ENCODE data around the gene ZNF536.

Gene ZNF536

GRCh38 chr19:30570194-30570593 lies 198.0 kb downstream of the ZNF536 start:
- no peak for DNase-seq

DNA sequence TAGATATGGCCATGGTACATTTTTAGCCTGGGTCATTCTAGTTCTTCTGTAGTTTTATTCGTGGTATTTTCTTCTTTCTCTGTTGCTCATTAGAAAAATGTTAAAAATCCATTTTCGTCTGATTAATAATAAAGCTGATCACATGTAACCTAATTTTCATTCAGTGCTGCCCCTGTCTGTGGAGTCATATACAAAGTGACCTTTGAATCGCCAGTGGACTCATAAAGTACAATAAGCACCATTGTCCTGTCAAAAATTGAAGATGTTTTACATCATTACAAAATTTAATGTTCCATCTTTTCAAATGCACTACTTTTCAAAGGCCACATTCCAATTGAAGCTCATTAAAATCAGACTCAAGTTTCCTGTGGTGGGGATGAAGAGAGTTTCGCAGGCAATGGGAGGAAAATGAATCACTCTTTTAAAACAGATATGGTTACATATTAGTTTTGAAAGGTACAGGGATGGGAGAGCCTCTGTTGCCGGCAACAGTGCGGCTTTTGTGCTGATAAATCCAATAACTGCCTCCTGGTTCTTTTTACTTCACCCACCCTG lies 205.4 kb downstream of the ZNF536 start:
- no peak for DNase-seq

DNA sequence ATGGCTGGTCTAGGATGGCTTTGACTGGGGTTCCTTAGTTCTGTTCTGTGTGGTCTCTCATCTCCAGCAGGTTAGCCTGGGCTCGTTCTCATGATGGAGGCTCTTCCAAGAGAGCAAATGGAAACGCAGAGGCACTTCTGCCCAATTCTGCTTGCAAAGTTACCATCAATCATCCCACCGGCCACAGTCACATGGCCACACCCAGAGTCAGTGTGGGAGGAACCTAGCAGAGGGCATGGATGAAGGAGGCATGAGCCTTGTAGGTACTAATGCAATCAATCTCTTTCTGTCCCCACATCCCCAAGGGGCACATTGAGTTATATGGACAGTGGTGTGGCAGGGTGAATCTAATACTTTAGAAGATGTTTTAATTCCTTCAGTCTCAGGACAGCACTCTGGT lies 207.2 kb downstream of the ZNF536 start:
- no peak for DNase-seq

DNA sequence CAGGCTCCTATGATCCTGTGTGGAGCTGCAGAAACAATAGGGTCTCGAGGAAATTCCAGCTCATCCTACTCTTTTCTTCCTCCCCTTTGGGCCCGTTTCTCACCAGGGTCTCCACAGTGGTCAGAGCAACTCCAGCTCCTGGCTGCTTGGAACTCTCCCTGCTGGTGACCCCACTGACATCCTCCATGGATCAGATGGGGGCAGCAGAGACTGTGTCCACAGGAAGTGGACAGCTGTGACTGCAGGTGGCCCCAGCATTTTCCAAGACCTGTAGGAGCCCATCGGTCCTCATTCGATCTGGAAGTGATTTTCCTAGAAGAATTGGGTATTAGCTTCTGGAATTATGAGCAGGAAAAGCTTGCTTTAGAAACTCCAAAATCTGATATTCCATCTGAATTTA lies 208.5 kb downstream of the ZNF536 start:
- DNase-seq = no peak

GRCh38 chr19:30584090-30584489 lies 211.9 kb downstream of the ZNF536 start:
- DNase-seq = no peak

GRCh38 chr19:30587869-30588268 lies 215.7 kb downstream of the ZNF536 start:
- no peak for DNase-seq

GRCh38 chr19:30590596-30591229 lies 218.5 kb downstream of the ZNF536 start:
- no peak for DNase-seq

DNA sequence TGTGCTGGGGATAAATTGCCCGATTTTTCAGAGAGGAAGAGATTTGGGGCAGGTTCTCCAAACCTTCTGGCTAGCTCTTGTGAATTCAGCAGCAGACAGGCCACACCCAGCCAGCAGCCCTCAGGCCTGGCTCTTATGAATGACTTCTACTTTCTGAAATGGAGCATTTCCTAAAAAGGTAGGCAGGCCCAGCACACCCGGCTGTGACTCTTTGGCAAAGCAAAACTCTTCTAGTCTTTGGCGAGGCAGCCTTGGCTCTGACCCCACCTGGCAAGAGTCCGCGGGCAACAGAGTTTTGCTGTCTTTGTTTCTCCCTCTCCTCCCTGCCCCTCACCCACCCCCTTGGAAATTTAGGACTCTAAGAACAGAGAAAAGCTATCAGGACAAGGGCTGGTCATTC lies 221.2 kb downstream of the ZNF536 start:
- DNase-seq = no peak

GRCh38 chr19:30593975-30594745 lies 222.0 kb downstream of the ZNF536 start:
- no peak for DNase-seq

DNA sequence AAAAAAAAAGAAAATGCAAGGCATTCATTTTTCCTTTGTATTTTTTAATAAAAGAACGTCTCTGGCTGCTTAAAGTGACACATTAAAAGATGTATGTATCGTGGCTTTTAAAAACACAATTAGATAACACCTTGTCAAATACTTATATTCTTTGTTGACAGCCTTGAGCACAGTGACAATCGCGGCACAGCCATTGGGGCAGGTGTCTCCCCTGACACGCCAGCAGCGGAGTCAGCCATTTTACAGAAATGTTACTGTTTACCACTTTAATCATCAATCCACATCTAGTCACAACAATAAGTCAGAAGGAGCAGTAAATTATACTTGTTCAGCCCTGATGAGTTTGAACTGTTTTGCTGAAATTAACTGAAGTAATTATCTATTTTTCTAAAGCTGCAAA lies 224.1 kb downstream of the ZNF536 start:
- no peak for DNase-seq

DNA sequence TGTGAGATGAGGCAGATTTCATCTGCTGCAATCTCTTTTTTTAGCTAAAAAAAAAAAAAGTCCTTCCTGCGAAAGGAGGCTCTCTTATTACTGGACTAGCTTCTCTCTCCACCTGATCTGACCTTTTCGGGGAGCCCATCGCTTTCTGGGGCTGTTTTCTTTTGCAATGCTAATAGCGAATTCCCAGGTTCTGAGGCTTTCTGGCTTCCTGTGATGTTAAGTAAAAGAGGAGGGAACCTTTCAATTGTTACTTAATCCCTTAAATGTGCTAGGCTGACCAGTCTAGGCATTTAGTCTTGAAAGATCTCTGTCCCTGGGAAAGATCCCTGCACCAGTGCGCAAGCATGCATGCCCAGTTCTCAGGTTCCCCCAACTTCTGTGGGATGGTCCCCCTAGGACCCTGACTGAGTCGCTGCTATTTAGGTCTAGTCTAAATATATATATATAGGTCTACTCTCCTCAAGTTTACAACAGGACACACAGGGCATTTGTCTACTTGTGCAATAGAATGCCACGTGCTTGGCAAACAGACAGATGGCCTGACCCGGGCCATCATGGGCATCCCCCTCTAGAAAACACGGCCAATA lies 224.7 kb downstream of the ZNF536 start:
- no peak for DNase-seq

DNA sequence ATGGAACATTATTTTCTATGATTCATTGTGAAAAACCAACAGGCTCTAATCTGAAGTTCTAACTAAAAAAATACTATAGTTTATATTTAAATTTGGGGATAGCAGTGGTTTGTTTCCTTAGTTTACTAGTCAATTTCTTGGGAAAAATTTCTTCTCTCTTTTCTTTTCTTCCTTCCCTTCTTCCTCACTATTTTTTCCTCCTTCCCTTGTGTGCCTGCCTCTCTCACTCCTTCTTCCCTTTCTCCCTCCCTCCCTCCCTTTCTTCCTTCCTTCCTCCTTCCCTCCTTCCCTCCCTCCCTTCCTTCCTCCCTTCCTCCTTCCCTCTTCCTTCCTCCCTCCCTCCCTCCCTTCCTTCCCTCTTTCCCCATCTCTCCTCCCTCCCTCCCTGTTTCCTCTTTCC lies 226.5 kb downstream of the ZNF536 start:
- no peak for DNase-seq

DNA sequence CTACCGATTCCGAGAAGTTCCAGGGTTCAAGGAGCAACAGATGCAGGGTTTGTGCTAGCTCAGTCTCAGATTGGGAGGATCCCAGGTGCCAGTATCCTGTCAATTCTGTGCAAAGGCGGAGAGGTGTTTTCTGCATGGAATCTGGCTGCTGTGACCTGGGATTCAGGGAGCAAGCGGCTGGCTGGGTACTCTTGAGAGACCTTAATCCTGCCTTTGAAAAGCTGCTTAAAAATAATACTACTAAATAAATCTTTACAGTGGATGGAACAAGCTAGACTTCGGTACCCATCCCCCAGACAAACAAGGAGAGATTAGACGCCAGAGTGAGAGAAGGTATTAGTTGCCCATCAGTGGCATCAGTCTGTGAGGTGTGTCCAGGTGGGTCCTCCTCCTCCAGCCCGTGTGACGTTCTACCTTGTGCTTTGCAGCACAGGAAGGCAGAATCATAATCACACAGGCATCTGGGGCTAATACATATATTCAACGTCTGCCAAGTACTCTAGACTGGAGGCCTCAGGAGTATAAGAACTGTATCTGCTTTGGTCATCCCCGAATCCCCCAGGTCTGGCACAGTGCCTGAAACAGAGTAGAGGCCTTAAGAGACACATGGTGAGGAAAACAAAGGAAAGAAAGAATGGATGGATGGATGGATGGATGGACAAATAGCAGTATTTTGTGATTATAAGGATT lies 230.6 kb downstream of the ZNF536 start:
- DNase-seq = no peak

DNA sequence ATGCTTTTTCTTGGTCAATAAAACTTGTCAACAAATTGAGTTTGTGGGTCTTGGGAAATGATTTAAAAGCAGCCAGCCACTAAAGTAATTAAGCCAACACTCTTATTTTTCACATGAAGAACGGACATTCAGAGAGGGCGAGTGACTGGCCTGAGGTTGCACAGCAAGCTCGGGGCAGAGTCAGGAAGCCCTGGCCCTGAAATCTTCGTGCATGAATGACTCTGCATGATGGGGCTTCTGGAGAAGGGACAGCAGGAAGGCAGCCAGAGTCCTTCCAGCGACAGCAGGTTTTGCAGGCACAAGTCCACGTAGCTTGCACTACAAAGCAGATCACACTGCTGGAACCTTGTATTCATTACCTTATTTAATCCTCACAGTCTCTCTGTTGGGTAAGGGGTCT lies 232.5 kb downstream of the ZNF536 start:
- DNase-seq = no peak

DNA sequence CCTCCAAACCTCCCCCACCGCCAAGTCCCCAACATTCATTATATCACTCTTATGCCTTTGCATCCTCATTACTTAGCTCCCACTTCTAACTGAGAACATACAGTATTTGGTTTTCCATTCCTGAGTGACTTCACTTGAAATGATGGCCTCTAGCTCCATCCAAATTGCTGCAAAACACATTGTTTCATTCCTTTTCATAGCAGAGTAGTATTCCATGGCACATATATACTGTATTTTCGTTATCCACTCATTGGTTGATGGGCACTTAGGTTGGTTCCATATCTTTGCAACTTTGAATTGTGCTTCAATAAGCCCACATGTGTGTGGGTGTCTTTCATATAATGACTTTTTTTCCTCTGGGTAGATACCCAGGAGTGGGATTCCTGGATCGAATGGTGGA lies 233.1 kb downstream of the ZNF536 start:
- DNase-seq = no peak

GRCh38 chr19:30606114-30607050 lies 234.2 kb downstream of the ZNF536 start:
- DNase-seq = no peak

Measured in HCEC 1CT (cell line).